GM18867 (cell line): ENCODE results near the gene PBRM1.

Source experiments
- ATAC-seq: cut with Tn5 transposase; IDR thresholded peaks from one replicate; pipeline ENCODE4 v1.9.1; 2021; ENCODE audit warnings: mild to moderate bottlenecking, moderate library complexity; ENCODE audit not compliant: unreplicated experiment

PBRM1 gene

DNA sequence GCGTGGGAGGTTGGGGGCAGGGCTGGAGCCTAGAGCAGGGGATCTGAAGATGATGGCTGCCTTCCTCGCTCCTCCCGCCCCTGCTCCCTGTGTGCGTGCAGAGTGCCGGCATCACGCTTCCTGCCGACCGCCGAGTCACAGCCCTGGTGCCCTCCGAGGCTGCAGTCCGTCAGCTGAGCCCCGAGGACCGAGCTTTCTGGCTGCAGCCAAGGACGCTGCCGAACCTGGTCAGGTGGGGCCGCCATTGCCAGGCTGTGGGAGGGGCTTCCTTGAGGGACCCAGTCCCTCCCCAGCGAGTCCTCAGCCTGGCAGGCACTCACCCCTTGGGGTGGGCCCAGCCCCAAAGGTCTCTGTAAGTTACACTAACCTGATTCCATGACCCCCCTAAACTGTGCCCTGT is 173.0 kb downstream of the PBRM1 start:
- ATAC-seq = no peak

DNA sequence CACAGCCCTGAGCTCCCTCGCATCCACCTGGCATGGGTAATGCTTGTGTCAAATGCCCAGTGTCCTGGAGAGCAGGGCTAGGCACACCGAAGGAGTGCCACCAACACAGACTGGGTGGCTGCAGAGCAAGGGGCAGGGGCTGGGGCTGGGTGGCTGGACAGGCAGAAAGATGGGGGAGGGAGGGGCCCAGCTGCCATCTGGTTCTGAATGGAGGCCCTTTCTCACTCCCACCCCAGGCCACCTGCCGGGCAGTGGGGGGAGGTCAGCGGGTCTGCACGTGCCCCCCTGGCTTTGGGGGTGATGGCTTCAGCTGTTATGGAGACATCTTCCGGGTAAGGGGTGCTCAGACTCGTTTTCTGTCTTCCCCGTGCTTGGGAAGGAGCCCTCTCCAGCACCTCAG is 173.6 kb downstream of the PBRM1 start:
- ATAC-seq = no peak

DNA sequence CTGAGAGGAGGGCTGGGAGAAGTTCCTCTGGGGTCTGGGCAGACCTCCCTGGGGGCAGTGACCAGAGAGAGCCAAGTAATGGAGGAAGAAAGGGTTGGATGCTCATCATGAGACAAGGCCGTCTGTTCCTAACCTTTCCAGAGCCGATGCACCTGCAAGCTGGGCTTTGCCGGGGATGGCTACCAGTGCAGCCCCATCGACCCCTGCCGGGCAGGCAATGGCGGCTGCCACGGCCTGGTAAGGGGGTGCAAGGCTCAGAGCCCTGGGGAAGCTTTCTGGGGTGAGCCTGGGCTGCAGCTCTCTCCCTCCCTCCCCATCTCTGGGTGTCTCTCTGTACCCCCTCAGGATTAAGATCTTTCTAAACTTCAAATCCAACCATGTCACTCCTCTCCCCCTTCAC is 174.2 kb downstream of the PBRM1 start:
- ATAC-seq = no peak

DNA sequence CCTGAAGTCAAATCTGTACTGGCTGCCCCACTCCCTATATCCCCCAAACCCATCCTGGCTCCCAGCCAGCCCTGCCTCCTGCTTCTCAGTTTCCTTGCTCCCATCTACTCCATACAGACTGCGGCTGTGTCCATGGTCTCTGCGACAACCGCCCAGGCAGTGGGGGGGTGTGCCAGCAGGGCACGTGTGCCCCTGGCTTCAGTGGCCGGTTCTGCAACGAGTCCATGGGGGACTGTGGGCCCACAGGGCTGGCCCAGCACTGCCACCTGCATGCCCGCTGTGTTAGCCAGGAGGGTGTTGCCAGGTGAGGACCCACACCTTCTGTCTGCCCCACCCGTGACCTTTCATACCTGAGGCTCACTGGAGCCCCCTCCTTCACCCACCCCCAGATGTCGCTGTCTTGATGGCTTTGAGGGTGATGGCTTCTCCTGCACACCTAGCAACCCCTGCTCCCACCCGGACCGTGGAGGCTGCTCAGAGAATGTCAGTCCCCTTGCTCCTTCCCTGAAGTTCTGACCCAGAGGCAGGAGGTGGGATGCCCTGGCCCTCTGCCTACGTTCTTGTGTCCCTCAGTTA is 175.9 kb downstream of the PBRM1 start:
- ATAC-seq = no peak

DNA sequence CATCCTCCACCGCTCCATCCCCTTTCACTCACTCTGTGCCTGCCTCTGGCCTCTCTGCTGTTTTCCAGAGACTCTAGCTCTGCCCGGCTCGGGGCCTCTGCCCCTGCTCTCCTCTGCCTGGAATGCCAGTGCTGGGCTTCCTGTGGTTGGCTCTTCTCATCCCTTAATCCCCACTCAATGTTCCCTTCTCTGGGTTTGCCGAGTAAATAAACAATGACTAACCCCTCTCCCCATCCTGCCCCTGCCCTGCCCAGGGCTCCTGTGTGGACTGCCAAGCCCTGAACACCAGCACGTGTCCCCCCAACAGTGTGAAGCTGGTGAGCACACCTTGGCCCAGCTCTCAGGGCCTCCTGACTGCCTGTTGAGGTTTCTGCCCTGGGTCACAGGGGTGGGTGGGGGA is 178.4 kb downstream of the PBRM1 start:
- ATAC-seq = no peak

DNA sequence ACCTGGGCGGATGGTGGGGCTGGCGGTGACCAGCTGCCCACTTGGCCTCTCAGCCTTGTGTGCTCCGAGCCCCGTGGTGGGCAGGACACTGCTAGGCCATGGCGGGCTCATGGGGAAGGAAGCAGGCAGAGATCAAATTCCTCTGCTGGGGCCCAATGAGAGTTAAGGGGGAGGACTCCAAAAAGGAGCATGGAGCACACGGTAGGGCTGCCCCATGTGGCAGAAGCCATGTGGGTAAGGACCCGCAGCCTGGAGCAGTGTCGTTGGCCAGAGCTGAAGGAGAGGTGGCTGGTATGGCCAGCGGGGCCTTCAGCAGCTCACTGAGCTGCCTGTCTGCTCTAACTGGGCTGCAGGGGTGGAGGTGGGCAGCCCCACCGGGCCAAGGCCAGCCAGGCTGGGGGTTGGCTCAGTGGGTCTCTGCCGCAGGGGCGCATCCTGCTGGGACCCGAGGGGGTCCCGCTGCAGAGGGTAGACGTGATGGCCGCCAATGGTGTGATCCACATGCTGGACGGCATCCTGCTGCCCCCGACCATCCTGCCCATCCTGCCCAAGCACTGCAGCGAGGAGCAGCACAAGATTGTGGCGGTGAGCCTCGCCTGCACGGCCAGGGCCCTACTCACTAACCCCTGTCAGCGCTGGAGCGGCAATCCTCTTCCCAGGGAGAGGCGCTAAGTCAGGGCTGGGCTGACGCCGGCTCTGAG is 179.3 kb downstream of the PBRM1 start:
- no peak for ATAC-seq

DNA sequence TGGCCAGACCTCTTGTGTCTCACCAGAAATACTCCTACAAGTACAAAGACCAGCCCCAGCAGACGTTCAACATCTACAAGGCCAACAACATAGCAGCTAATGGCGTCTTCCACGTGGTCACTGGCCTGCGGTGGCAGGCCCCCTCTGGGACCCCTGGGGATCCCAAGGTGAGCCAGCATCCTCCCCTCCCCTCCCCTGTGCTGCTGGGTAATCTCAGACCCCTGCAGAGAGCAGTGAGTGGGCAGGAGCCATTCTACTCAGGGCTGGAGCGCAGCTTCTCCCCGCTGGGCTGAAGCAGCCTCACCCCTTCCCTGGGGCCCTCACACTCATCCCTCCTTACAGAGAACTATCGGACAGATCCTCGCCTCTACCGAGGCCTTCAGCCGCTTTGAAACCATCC is 180.7 kb downstream of the PBRM1 start:
- no peak for ATAC-seq

DNA sequence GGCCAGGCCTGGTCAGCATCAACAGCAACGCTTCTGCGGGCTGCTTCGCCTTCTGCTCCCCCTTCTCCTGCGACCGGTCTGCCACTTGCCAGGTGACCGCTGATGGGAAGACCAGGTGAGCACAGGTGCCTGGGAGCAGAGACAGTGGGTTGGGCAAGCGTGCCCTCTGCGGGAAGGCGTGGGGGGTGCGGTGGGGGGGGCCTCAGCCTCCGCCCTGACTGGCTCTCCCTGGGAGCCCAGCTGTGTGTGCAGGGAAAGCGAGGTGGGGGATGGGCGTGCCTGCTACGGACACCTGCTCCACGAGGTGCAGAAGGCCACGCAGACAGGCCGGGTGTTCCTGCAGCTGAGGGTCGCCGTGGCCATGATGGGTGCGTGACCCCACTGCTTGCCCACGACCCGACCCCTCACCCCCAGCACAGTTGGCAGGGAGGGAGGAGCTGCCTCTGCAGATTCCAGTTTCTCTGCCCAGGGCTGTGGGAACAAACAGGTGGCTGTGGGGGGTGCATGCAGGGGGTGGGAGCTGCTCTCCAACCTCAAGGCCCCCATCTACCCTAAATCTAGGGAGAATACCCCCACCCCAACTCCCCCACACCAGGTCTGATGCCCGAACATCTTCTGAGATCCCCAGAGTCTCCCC is 181.8 kb downstream of the PBRM1 start:
- no peak for ATAC-seq

DNA sequence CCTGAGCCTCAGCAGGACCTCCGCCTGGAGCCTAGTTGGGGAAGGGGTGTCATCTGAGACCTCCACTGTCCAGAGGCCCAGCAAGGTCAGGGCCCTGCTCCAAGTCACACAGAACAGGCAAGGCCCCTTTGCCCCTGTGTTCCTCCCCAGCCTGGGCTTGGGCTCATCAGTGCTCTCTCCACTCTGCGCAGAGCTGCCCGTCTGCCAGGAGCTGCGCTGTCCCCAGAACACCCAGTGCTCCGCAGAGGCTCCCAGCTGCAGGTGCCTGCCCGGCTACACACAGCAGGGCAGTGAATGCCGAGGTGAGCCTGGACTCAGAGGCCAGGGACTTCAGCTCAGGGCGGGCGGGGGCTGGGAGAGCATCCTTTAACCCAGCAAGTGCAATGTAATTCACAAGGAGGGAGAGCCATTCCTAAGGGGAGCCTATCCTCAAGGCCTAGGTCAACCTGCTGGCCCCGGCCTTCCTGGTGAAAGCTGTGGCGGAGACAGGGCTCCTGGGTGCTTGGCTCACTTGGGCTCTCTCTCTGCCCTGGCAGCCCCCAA is 182.8 kb downstream of the PBRM1 start:
- ATAC-seq = no peak

DNA sequence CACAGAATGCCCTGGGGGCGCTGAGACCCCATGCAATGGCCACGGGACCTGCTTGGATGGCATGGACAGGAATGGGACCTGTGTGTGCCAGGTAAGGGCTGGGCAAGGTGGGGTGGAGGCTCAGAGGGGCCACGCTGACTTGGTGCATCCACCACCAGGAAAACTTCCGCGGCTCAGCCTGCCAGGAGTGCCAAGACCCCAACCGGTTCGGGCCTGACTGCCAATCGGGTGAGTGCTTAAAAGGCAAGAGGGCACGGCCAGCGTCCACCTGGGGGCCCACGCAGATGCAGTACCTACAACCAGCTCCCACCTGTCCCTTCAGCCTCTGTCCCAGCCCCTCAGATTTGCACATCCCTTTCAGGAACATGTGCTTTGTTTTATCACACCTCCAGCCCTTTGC is 183.7 kb downstream of the PBRM1 start:
- no peak for ATAC-seq

DNA sequence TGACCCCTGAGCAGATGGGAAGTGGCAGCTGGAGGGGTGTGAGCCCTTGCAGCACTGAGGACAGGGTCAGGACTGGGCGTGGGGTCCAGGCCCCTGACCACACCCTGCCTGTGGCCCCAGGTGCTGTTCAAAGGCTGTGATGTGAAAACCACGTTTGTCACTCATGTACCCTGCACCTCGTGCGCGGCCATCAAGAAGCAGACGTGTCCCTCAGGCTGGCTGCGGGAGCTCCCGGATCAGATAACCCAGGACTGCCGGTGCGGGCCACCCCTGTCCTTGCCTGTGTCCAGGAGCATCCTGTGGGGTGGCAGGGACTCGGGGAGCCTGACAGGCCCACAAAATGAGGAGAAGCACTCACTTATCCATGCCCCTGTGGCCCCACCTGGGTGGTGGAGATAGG is 184.7 kb downstream of the PBRM1 start:
- no peak for ATAC-seq

DNA sequence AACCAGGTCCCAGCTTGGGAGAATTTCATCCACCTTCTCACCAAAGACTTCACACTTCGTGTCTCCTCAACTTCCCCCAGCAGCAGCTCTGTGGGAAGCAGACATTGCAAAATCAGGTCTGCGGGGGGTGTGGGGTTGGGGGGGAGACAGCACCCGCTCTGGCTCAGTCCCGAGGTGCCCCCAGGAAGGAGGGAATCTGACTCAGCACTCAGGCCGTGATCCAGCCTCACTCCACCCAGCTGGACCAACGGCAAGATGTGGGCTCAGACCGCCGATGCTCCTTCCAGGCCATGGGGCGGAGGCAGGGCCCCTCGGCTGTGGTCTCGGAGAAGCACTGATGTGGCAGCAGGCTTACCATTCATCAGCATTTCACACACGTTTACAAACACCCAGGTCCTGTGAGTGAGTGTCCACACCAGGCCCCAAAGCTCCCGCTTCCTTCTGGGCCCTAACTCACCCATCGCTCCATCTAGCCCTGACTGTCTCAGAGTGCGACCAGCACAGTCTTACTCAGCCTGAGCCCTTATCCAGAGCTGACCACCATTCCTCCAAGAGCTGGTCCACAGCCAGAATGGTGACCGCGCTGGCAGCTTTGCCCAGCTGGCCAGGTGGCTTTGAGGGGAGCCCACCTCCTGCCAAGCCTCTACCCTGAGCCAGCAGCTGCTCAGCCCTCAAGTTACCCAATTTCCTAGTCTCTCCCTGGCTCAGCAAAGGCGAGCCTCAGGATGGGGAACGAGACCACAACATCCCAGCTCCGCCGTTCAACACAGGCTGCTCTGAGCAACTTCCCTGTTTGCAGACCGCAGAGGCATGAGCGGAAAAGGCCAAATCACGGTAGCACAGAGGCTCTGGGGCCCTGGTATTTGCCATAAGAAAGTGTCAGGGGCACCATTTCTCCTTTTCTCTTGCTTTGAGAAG is 187.3 kb downstream of the PBRM1 start:
- ATAC-seq = no peak

DNA sequence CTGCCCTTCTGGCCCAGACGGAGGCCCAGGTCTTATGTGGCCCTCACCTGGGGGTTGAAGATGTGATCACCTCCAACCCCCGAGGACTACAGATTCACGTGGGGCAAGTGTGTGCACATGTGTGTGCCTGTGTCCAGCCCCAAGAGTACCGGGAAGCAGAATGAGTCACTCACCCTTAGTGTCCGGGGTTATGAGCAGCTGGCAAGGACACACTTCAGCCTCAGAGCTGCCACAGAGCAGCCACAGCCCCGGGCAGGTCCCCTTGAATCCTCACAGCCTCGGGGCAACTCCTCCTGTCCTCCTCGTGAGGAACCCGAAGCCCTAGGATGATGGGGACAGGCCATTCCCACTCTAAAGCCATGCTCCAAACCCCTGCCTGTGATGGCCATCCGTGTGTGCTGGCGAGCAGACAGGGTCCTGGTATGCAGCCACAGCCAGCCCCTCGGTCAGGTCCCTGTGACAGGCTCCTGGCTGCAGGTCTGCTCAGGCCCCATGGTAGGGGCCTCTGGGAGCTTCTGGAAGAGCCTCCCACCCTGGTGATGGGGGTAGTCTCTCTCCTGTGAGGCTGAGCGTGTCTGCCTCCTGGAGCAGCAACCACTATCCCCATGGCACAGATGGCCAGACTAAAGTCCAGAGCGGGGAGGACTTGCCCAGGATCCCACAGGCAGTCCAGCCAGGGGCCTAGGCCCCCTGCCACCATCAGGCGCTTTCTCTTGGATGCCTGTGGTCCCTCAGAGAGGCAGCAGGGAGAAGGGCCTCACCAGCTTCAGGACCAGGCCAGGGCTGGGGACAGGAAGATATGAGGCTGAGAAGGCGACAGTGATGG is 189.7 kb downstream of the PBRM1 start:
- ATAC-seq = no peak
